ENCODE results near the gene CDH15. TPM values are rescaled to one million over a fixed set of nuclear protein-coding genes. Genes with fewer than 3 reads are reported as not detected.

Gene CDH15
- total and polyA plus RNA-seq, 11 donors: 0.16 to 0.32 (median 0.18) TPM; not detected in 8

DNA sequence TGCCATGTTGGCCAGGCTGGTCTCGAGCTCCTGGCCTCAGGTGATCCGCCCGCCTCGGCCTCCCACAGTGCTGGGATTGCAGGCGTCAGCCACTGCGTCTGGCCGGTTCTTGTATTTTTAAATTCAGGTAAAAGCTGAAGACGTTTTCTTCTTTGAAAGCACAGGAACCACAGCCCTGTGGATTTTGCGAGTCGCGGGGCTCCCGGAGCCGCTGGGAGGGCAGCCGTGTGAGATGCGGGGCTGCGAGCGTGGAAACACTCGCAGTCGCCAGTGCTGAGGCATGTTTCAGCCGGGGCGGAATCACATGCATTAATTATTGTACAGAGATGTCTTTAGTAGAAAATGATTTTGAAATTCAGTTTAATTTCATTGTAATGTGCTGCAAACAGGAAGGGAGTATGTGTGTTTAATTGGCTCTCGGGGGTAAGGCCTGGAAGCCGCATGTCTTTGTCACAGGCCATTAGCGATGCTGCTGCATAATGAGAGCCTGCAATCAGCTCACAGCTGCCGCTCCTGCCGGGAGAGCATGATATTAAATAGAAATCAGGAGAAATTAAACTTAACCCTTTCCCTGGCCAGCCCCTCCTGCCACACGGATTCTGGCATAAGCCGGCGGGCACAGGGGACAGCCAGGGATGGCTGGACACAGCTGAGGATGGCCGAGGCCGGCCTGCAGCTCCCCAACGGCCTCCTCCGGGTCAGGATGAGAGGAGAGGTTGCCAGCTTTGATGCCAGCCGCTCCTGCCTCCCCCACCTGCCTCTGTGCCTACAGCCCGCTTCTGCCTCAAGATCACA lies 35.4 kb upstream of the CDH15 start:
- 92 to 95% (median 93%) methylated on average over 35 of the region's 35 CpGs for WGBS, 4 donors
- Histone ChIP-seq H3K4me1 (no peaks in the 10 kb centered on the region), H3K4me3 (no peak overlapping the region), H3K36me3 (peaks cover 0 to 70% (median 46%) of the 10 kb centered on the region in 9 donors), H3K27me3 (no peaks in the 10 kb centered on the region), H3K9me3 (no peaks in the 10 kb centered on the region), H3K27ac (no peak overlapping the region)
- ATAC-seq (no peak), DNase-seq (peak in 3 of 5 donors; percentile 4 to 38 (median 15))
- intact Hi-C loops (cut with DNase I): no loop called here
- TF ChIP-seq POLR2A (IDR thresholded peaks at IDR 0.05): no peak
- TF ChIP-seq, protein P1, sequence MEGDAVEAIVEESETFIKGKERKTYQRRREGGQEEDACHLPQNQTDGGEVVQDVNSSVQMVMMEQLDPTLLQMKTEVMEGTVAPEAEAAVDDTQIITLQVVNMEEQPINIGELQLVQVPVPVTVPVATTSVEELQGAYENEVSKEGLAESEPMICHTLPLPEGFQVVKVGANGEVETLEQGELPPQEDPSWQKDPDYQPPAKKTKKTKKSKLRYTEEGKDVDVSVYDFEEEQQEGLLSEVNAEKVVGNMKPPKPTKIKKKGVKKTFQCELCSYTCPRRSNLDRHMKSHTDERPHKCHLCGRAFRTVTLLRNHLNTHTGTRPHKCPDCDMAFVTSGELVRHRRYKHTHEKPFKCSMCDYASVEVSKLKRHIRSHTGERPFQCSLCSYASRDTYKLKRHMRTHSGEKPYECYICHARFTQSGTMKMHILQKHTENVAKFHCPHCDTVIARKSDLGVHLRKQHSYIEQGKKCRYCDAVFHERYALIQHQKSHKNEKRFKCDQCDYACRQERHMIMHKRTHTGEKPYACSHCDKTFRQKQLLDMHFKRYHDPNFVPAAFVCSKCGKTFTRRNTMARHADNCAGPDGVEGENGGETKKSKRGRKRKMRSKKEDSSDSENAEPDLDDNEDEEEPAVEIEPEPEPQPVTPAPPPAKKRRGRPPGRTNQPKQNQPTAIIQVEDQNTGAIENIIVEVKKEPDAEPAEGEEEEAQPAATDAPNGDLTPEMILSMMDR (IDR thresholded peaks at IDR 0.05): no peak

DNA sequence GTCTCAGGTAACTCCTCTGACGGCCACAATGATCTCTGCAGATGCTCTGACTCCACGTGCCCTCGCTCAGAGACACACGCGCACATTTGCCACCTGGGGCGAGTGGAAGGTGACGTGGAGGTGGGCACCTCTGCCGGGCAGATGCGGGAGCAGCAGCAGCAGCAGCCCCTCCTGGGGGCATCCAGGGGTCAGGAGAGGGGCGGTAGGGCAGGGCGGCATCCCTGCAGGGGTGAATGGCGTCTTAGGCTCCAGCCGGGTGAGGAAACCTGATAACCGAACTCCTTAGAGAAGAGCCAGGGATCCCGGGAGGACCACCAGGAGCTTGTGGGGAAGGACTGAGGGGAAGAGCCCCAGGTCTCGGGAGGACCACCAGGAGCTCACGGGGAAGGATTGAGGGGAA lies 34.6 kb upstream of the CDH15 start:
- Histone ChIP-seq H3K9me3 (no peaks in the 10 kb centered on the region), H3K4me1 (no peaks in the 10 kb centered on the region), H3K36me3 (peaks cover 0 to 72% (median 50%) of the 10 kb centered on the region in 9 donors), H3K27me3 (no peaks in the 10 kb centered on the region), H3K4me3 (no peak overlapping the region), H3K27ac (no peak overlapping the region)
- 95 to 97% (median 96%) methylated on average over 16 to 17 of the region's 17 CpGs for WGBS, 4 donors
- TF ChIP-seq, protein P1 (IDR thresholded peaks at IDR 0.05): no peak
- no peak for TF ChIP-seq POLR2A (IDR thresholded peaks at IDR 0.05)
- DNase-seq (peak in 1 of 5 donors; percentile 40), ATAC-seq (no peak)
- intact Hi-C loops (cut with DNase I): no loop called here

DNA sequence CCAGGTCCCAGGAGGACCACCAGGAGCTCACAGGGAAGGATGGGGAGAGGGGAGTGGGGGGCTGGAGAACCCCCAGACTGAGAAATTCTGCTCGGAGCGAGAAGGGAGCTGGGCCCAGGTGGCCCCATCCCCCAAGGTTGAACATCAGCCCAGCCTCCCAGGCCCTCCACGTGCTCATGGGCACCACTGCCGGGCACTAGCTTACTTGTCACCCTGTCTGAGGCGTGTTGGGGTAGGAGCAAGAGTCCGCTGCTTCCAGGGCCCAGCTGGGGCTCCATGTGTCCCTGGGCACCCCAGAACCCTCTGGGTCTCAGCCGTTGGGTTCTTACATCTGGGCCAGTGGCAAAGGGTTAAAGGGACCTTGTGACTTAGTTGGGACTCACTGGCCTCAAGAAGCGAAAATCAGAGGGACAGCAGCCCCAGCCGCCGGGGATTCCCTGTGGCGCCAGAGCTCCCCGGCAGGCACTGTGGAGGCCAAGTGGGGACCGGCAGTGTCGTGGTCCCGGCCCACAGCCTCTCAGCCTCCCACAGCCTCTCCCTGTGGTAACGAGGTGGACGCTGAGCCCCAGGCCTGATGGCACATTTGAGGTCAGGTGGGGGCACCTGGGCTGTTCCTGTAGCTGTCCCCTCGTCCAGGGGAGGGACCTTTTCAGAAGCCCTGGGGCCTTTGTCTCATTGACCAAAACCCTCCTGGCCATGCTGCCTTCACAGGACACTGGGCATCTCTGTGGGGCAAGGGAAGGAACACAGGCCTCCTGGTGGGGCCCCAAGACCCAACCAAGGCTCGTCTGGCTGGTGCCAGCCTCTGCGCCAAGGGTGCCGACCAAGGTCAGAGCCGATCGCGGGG lies 33.7 kb upstream of the CDH15 start:
- TF ChIP-seq, protein P1 (IDR thresholded peaks at IDR 0.05): no peak
- no peak for TF ChIP-seq POLR2A (IDR thresholded peaks at IDR 0.05)
- DNase-seq (peak in 2 of 5 donors; percentile 12 to 49), ATAC-seq (no peak)
- Histone ChIP-seq H3K27ac (no peak overlapping the region), H3K27me3 (no peaks in the 10 kb centered on the region), H3K9me3 (no peaks in the 10 kb centered on the region), H3K36me3 (peaks cover 0 to 75% (median 51%) of the 10 kb centered on the region in 9 donors), H3K4me1 (no peaks in the 10 kb centered on the region), H3K4me3 (no peak overlapping the region)
- intact Hi-C loops (cut with DNase I): no loop called here
- 88 to 93% (median 93%) methylated on average over 22 to 24 of the region's 24 CpGs for WGBS, 4 donors

DNA sequence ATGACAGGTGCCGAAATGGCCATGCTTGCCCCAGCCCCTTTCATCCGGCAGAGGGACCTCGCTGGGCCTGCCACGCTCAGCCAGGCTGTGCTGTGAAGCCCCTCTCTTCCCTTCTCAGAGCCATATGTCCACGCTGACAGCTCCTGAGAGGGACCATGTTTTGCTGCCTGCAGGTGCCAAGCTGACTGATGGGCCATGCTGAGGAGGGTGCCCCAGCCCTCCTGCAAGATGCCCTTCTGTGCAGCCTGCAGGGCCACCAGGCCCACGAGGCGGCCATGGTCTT lies 33.1 kb upstream of the CDH15 start:
- Histone ChIP-seq H3K4me1 (no peaks in the 10 kb centered on the region), H3K27me3 (no peaks in the 10 kb centered on the region), H3K36me3 (peaks cover 0 to 70% (median 46%) of the 10 kb centered on the region in 9 donors), H3K9me3 (no peaks in the 10 kb centered on the region), H3K4me3 (no peak overlapping the region), H3K27ac (no peak overlapping the region)
- ATAC-seq: no peak
- peak in 1 of 5 donors; percentile 11 for DNase-seq
- WGBS, 4 donors: 93 to 99% (median 96%) methylated on average over 7 of the region's 7 CpGs
- TF ChIP-seq, protein P1 (IDR thresholded peaks at IDR 0.05): no peak
- TF ChIP-seq POLR2A (IDR thresholded peaks at IDR 0.05): no peak
- intact Hi-C loops (cut with DNase I): no loop called here

Data from heart left ventricle (tissue), 16 donors.